ENCODE data around the gene NCKAP5. TPM values are rescaled to one million over a fixed set of nuclear protein-coding genes. Genes with fewer than 3 reads are reported as not detected.

NCKAP5 gene
- total and polyA plus RNA-seq, 7 donors = 0.03 to 1.2 (median 0.22) TPM

- TF ChIP-seq, protein P1, sequence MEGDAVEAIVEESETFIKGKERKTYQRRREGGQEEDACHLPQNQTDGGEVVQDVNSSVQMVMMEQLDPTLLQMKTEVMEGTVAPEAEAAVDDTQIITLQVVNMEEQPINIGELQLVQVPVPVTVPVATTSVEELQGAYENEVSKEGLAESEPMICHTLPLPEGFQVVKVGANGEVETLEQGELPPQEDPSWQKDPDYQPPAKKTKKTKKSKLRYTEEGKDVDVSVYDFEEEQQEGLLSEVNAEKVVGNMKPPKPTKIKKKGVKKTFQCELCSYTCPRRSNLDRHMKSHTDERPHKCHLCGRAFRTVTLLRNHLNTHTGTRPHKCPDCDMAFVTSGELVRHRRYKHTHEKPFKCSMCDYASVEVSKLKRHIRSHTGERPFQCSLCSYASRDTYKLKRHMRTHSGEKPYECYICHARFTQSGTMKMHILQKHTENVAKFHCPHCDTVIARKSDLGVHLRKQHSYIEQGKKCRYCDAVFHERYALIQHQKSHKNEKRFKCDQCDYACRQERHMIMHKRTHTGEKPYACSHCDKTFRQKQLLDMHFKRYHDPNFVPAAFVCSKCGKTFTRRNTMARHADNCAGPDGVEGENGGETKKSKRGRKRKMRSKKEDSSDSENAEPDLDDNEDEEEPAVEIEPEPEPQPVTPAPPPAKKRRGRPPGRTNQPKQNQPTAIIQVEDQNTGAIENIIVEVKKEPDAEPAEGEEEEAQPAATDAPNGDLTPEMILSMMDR (IDR thresholded peaks at IDR 0.05) = no peak
- no peaks in the 10 kb centered on the region for H3K27me3 ChIP-seq (ENCODE audit: insufficient read depth in 3 of 3, low read length in 2 of 3)
- intact Hi-C loops (cut with DNase I) = no loop called here
- no peak for ATAC-seq
- no peak overlapping the region for H3K27ac ChIP-seq
- no peak for DNase-seq
- H3K4me3 ChIP-seq = no peak overlapping the region
- WGBS, 3 donors = 47 to 55% (median 50%) methylated on average over 3 of the region's 3 CpGs
- no peaks in the 10 kb centered on the region for H3K36me3 ChIP-seq (ENCODE audit: insufficient read depth in 1 of 2, low read depth in 1 of 2)
- no peaks in the 10 kb centered on the region for H3K9me3 ChIP-seq
- no peaks in the 10 kb centered on the region for H3K4me1 ChIP-seq
These were observed 514.7 kb downstream of the NCKAP5 start for GRCh38 chr2:133053541-133053940.

- TF ChIP-seq, protein P1 (IDR thresholded peaks at IDR 0.05) = no peak
- intact Hi-C loops (cut with DNase I) = no loop called here
- DNase-seq (no peak), ATAC-seq (no peak)
- Histone ChIP-seq H3K9me3 (no peaks in the 10 kb centered on the region), H3K27me3 (ENCODE audit: insufficient read depth in 3 of 3, low read length in 2 of 3) (no peaks in the 10 kb centered on the region), H3K4me3 (no peak overlapping the region), H3K36me3 (ENCODE audit: insufficient read depth in 1 of 2, low read depth in 1 of 2) (no peaks in the 10 kb centered on the region), H3K27ac (no peak overlapping the region), H3K4me1 (no peaks in the 10 kb centered on the region)
- WGBS, 3 donors = 89 to 94% (median 90%) methylated on average over 5 of the region's 5 CpGs
These were observed 522.5 kb downstream of the NCKAP5 start for GRCh38 chr2:133045787-133046186.

GRCh38 chr2:133044556-133044955 lies 523.7 kb downstream of the NCKAP5 start:
- Histone ChIP-seq H3K4me3 (no peak overlapping the region), H3K27me3 (ENCODE audit: insufficient read depth in 3 of 3, low read length in 2 of 3) (no peaks in the 10 kb centered on the region), H3K27ac (no peak overlapping the region), H3K36me3 (ENCODE audit: insufficient read depth in 1 of 2, low read depth in 1 of 2) (no peaks in the 10 kb centered on the region), H3K9me3 (no peaks in the 10 kb centered on the region), H3K4me1 (no peaks in the 10 kb centered on the region)
- DNase-seq = no peak
- TF ChIP-seq, protein P1 (IDR thresholded peaks at IDR 0.05) = no peak
- ATAC-seq = no peak
- intact Hi-C loops (cut with DNase I) = no loop called here
- 42 to 57% (median 47%) methylated on average over 4 of the region's 4 CpGs for WGBS, 3 donors

DNA sequence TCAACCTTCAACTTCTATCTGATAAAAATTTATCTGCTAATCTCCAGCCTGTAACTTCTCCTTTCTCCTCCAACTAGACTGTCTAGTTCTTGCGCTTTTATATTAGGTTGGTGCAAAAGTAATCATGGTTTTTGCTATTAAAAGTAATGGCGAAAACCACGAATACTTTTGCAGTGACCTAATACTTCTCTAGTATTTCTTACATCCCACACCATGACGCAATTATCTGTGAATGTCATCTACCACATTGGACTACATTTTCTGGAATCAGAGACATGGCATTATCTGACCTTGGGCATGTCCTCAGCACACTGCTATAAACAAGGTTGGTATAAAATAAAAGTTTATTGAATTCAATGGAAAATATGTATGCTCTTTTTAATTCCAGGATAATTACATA lies 528.1 kb downstream of the NCKAP5 start:
- peaks cover 6% of the 10 kb centered on the region for H3K9me3 ChIP-seq
- H3K4me3 ChIP-seq = no peak overlapping the region
- H3K36me3 ChIP-seq (ENCODE audit: insufficient read depth in 1 of 2, low read depth in 1 of 2) = no peaks in the 10 kb centered on the region
- 76 to 81% (median 77%) methylated on average over 4 of the region's 4 CpGs for WGBS, 3 donors
- intact Hi-C loops (cut with DNase I) = no loop called here
- no peaks in the 10 kb centered on the region for H3K4me1 ChIP-seq
- TF ChIP-seq, protein P1 (IDR thresholded peaks at IDR 0.05) = no peak
- no peaks in the 10 kb centered on the region for H3K27me3 ChIP-seq (ENCODE audit: insufficient read depth in 3 of 3, low read length in 2 of 3)
- ATAC-seq = no peak
- no peak for DNase-seq
- no peak overlapping the region for H3K27ac ChIP-seq

- no peak overlapping the region for H3K27ac ChIP-seq
- intact Hi-C loops (cut with DNase I) = no loop called here
- ATAC-seq (no peak), DNase-seq (no peak)
- H3K9me3 ChIP-seq = peaks cover 6% of the 10 kb centered on the region
- WGBS, 3 donors = 90 to 94% (median 91%) methylated on average over 1 of the region's 1 CpG
- no peaks in the 10 kb centered on the region for H3K27me3 ChIP-seq (ENCODE audit: insufficient read depth in 3 of 3, low read length in 2 of 3)
- TF ChIP-seq, protein P1 (IDR thresholded peaks at IDR 0.05) = no peak
- no peaks in the 10 kb centered on the region for H3K36me3 ChIP-seq (ENCODE audit: insufficient read depth in 1 of 2, low read depth in 1 of 2)
- H3K4me1 ChIP-seq = no peaks in the 10 kb centered on the region
- H3K4me3 ChIP-seq = no peak overlapping the region
These were observed 528.7 kb downstream of the NCKAP5 start for GRCh38 chr2:133039531-133039930.
